ENCODE data around the gene SUPT4H1. TPM values are rescaled to one million over a fixed set of nuclear protein-coding genes. Genes with fewer than 3 reads are reported as not detected.

SUPT4H1 gene
- total RNA-seq, 2 donors from 2014 or later: 44.8 to 70.0 TPM

GRCh38 chr17:58360296-58361063 is 8.5 kb upstream of the SUPT4H1 start:
- TF ChIP-seq CTCF (IDR thresholded peaks at IDR 0.05) (no peak), POLR2AphosphoS5 (IDR thresholded peaks at IDR 0.05) (no peak), POLR2A (IDR thresholded peaks at IDR 0.05) (no peak)
- Histone ChIP-seq H3K27ac (no peak overlapping the region), H3K9me3 (no peaks in the 10 kb centered on the region), H3K4me1 (replicated peaks) (peaks cover 3% of the 10 kb centered on the region), H3K27me3 (replicated peaks; ENCODE audit: insufficient read depth) (no peaks in the 10 kb centered on the region), H3K4me3 (no peak overlapping the region), H3K36me3 (no peaks in the 10 kb centered on the region)
- DNase-seq (ENCODE audit: low spot score): no peak
- 62% methylated on average over 5 of the region's 5 CpGs for WGBS
- intact Hi-C loops (cut with DNase I): no loop called here

GRCh38 chr17:58358408-58359172 is 6.6 kb upstream of the SUPT4H1 start:
- Histone ChIP-seq H3K36me3 (no peaks in the 10 kb centered on the region), H3K27ac (no peak overlapping the region), H3K9me3 (no peaks in the 10 kb centered on the region), H3K27me3 (replicated peaks; ENCODE audit: insufficient read depth) (no peaks in the 10 kb centered on the region), H3K4me1 (replicated peaks) (no peaks in the 10 kb centered on the region), H3K4me3 (no peak overlapping the region)
- intact Hi-C loops (cut with DNase I): no loop called here
- TF ChIP-seq CTCF (IDR thresholded peaks at IDR 0.05) (no peak), POLR2A (IDR thresholded peaks at IDR 0.05) (no peak), POLR2AphosphoS5 (IDR thresholded peaks at IDR 0.05) (no peak)
- whole genome bisulfite sequencing: 93% methylated on average over 16 of the region's 16 CpGs
- no peak for DNase-seq (ENCODE audit: low spot score)

GRCh38 chr17:58357312-58358297 is 5.6 kb upstream of the SUPT4H1 start:
- no peak overlapping the region for H3K4me3 ChIP-seq
- H3K9me3 ChIP-seq: no peaks in the 10 kb centered on the region
- H3K27ac ChIP-seq: no peak overlapping the region
- no peaks in the 10 kb centered on the region for H3K27me3 ChIP-seq (replicated peaks; ENCODE audit: insufficient read depth)
- 90% methylated on average over 22 of the region's 22 CpGs for WGBS
- no peaks in the 10 kb centered on the region for H3K36me3 ChIP-seq
- intact Hi-C loops (cut with DNase I): no loop called here
- no peak for DNase-seq (ENCODE audit: low spot score)
- TF ChIP-seq CTCF (IDR thresholded peaks at IDR 0.05) (no peak), POLR2AphosphoS5 (IDR thresholded peaks at IDR 0.05) (no peak), POLR2A (IDR thresholded peaks at IDR 0.05) (no peak)
- peaks cover 2% of the 10 kb centered on the region for H3K4me1 ChIP-seq (replicated peaks)

GRCh38 chr17:58356231-58356630 is 4.2 kb upstream of the SUPT4H1 start:
- TF ChIP-seq POLR2AphosphoS5 (IDR thresholded peaks at IDR 0.05) (no peak), CTCF (IDR thresholded peaks at IDR 0.05) (no peak), POLR2A (IDR thresholded peaks at IDR 0.05) (no peak)
- no peak for DNase-seq (ENCODE audit: low spot score)
- intact Hi-C loops (cut with DNase I): no loop called here
- no peaks in the 10 kb centered on the region for H3K36me3 ChIP-seq
- H3K4me3 ChIP-seq: no peak overlapping the region
- WGBS: 91% methylated on average over 1 of the region's 1 CpG
- no peak overlapping the region for H3K27ac ChIP-seq
- peaks cover 2% of the 10 kb centered on the region for H3K4me1 ChIP-seq (replicated peaks)
- H3K27me3 ChIP-seq (replicated peaks; ENCODE audit: insufficient read depth): no peaks in the 10 kb centered on the region
- no peaks in the 10 kb centered on the region for H3K9me3 ChIP-seq
